NCI-H446 (cell line): ENCODE data around the gene NCAN.

Experiments
- DNase-seq, 2 experiments: peaks; one replicate each; lab custom pipeline; 2025; lab: John Stamatoyannopoulos, UW

Gene NCAN

DNA sequence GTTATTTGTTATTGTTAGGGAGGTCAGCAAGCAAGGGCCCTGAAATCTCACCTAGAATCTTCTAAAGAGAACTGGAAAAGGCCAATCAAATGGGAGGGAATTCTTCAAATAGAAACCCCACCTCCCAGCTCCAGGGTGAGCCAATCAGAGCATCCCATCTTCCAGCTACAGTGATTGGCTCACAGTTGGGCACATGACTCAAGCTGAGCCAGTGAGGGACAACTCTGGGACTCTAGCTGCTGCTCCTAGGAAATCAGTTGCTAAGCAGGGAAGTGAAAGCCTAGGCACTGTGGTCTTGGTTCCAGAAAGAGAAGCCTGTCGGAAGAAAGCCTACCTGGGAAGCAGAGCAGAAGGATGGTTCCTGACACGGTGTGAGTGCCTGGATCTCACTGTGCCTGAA lies 48.0 kb downstream of the NCAN start:
- DNase-seq: peak; percentile 13 to 68

DNA sequence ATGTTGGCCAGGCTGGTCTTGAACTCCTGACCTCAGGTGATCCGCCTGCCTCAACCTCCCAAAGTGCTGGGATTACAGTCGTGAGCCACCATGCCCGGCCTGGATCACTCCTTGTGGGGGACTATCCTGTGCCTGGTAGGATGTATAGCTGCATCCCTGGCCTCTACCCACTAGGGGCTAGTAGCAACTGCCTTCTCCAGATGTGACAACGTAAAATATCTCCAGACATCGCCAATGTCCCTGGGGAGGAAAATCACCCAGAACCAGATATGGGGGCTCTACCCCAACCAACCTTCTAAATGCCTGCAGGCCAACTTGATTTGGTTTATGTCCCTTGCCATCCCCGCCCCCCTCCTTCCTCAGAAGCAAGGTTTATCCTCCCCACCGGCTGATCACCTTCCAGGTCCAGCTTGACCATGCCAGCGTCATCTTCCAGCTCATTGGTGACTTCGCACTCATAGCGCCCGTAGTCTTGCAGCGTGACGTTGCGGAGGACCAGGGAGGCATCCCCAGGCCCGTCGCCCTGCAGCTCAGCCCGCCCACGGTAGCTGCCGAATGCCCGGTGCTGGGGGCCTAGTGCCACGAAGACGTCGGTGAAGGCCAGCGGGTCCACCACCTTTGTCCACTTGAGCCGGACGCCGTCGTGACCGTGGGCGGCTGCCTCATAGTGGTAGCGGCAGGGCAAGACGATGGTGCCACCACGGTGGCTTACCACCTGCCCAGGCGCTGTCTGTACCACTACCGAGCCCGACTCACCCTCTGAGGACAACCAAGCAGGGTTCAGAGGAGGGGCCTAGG lies 48.9 kb downstream of the NCAN start:
- no peak for DNase-seq

DNA sequence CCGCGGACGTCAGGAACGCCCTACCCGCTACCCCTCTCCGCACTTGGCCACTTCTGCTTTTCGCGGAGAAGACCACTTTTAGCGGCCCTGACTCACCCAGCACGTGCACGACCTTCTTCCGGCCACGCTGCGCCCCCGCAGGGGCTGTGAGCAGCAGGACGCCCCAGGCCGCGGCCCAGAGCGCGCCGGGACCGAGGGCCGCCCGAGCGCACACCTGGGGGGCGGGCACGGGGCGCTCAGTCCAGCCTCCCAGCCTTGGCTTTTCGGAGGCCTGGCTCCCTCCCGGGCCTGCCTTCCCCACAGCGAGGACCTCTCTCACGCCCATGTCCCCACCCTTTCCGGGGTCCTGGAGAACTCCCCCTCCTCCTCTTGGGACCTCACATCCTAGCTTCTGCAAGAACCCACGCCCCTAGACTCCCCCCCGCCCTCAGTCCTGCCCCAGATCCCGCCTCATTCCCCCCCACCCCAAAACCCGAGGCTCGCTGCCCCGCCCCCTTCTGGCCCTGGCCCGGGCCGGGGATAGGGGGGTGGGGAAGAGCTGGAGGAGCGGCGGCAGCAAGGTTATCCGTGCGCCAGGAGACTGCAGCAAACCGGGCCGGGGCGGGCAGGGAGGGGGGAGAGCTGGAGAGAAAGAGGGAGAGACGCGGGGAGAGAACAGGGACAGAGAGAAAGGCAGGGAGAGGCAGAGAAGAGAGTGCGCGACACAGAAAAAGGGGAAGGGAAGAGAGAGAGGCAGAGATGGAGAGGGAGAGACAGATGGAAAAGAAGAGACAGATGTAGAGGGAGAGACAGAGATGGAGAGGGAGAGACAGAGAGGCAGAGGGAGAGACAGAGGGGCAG lies 49.8 kb downstream of the NCAN start:
- DNase-seq: no peak

DNA sequence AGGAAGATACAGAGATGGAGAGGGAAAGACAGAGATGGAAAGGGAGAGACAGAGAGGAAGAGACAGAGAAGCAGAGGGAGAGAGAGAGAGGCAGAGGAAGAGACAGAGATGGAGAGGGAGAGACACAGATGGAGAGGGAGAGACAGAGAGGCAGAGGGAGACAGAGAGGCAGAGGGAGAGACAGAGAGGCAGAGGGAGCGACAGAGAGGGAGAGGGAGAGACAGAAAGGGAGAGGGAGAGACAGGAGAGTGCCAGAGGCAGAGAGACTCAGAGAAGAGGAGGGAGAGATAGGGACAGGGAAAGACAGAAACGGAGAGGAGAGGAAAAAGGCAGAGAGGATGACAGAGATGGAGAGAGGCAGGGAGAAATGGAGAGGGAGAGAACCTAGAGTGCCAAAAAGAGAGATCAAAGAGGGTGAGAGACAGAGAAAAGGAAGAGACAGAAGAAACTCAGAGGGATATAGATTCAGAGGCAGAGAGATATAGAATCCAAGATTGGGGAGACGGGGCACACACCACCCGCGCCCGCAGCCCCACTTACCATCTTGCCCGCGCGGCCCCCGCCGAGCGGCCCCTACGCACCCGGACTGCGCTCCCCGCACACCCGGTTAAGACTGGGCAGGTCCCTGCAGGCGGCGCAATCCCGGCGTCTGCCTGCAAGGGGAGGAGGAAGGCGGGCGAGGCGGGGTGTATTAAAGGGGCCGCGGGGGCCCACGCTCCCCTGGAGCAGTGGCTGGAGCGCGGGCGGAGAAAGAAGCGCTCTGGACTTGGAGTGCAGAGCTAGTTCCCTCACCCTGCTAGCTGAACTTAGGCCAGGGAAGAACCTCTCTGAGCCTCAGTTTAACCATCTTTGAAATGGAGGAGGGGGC lies 50.7 kb downstream of the NCAN start:
- DNase-seq: no peak

DNA sequence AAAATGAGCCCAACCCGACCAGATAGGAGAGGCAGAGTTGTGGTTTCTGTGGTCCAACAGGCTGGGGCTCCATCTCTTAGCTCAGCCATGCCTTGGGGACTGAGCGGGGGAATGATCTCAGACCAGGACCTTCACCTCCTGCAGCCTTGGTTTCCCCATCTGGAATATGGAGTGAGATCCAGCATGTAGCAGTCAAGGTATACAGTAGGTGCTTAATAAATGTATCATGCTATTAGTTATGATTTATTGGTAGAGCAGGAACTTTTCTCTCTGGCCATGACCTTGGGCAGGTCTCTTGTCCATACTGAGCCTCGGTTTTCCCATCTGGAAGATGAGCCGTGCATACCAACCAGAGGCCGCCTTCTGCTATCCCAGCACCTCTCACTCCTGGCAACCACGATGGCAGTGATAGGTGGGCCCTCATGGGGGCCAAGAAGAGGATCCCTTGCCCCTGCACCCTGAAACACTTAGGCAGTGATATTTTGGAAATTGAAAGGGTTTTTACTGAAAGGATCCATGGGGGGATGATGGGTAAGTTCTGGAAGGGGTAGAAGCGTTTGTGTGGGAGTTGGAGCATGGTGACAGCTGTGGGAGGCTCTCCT lies 52.2 kb downstream of the NCAN start:
- no peak for DNase-seq

DNA sequence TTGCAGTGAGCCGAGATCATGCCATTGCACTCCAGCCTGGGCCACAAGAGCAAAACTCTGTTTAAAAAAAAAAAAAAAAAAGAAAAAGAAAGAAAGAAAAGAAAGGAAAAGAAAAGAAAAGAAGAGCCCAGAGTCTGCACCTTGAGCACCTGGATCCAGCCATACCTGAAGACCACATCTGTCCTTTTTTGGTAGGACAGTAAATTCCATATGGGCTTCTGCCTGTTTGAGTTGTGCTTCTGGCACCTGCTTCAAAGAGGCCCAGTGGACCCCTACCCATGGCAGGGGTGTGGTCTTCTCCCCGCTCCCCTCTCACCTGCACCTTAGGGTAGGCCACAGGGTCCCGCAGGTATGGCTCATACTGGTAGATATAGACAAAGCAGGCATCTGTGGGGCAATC lies 55.5 kb downstream of the NCAN start:
- DNase-seq: no peak

DNA sequence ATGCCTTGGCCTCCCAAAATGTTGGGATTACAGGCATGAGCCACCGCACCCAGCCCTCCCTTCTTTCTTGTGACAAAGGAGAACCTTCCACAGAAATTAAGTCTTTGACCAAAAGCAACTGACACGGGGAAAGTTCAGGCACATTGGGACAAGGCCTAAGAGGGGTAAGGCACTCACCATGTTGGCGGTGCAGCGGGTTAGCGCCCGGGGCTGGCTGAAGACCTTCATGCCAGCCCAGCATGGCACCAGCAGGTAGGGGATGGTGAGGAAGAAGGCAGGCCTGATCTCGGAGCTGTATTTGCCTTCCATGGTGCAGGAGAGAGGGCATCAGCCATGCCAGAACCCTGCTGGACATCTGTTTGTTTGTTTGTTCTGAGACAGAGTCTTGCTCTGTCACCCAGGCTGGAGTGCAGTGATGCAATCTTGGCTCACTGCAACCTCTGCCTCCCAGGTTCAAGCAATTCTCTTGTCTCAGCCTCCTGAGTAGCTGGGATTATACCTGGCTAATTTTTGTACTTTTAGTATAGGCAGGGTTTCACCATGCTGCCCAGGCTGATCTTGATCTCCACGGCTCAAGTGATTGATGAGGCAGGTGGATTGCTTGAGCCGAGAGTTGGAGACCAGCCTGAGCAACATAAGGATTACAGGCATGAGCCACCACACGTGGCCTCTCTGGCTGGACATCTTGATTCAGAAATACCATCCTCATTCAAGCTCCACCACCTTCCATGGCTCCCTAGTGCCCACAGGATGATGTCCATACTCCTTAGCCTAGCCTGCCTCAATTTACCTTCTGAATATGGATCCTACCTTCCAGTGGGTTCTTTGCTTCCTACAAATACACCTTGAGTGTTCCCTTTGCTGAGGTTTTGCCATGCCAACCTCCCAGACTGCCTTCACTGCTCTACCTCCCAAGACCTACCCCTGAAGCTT lies 57.0 kb downstream of the NCAN start:
- DNase-seq: no peak

DNA sequence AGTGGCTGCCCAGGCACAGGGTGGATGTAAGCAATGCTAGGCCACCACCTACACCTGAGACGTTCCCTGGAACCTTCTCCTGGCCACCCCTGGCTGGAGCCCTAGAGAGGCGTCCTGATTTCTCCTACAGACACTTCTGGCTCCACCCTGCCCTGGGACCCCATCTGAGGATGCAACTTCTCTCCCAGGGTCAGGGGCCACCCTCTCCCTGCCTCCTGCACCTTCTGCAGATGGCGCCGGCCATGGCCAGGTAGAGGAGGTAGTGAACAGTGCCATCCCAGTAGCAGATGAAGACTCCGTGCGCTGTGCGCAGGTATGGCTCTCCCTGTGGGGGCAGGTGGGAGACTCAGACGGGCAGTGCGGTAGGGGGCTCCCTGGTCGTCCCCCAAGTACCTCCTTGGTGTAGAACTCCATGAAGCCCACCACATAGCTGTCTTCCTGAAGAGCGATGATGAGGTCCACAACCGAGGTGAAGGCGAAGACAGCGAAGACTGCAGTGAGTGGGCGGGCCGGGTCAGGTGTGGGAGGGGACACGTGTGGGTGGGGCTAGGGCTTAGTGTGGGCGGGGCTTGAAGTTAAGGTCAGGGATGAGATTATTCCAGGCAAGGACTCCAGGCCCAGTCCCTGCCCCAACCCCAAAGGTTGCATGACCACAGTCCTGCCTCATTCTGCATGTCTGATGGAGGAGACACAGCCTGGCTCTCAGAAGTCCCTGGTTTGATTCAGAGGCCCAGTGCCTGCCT lies 58.4 kb downstream of the NCAN start:
- no peak for DNase-seq

DNA sequence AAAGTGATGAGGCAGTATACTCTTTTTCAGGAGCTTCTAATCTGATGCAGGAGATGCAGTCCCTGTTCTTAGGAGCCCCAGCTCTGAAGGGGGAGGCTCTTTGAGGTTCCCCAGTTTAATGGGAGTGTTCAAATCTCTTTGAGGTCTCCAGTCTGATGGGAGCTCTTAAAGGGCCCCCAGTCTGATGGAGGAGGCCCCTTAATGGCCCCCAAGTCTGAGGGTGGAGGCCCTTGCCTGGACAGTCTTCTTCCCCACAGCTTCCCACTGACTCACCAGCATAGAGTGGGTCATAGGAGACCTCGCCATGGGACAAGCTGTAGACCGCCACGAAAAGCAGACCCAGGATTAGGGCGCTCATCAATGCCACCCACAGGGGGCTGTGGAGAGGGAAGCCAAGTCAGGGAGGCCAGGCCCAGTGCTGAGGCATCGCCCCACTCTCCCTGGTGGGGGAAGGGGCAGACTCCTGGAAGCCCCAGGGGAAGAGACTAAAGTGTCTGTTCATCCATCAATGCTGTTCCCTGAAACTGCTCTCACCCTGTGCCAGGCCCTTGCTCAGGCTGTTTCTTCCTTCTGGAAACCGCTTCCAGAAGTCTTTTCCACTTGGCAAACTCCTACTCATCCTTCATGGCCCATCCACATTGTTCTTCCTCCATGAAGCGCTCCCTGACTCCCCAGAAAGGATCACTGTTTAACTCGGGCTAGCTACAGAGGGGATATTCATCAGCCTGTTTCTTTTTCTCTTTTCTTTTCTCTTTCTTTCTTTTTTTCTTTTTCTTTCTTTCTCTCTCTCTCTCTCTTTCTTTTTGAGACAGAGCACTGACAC lies 59.2 kb downstream of the NCAN start:
- DNase-seq: no peak

DNA sequence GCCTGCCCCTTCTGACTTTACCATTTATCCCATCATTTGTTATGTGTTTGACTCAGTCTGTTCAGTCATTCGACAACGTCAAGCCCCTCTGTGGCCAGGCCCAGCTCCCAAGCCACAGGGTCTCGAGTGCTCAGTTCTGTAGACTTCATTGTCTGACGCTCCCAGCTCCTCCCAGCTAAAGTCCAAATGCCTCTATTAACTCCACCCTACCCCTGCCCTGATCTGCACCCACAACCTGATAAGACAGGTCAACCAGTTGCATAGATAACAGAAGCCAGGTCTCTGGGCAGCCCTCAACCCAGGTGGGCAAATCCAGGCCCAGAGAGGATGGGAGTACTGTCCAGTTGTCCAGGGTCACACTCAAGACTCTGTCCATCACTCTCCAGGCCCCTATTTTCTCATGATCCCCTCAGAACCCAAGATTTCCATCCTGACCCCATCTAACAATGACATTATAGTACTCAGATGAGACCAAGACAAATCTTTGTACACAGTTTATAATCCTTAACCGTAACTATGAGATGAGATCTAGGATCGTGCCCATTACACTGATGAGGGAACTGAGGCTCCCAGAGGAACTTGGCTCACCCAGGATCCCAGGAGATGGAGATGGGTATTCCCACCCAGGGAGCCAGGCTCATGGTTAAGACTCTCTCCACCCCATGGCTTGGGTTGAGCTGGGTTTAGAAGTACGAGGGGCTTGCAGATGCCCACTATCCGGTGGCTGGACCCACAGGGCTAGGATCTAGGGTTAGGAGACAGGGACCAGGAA lies 60.3 kb downstream of the NCAN start:
- DNase-seq: no peak

DNA sequence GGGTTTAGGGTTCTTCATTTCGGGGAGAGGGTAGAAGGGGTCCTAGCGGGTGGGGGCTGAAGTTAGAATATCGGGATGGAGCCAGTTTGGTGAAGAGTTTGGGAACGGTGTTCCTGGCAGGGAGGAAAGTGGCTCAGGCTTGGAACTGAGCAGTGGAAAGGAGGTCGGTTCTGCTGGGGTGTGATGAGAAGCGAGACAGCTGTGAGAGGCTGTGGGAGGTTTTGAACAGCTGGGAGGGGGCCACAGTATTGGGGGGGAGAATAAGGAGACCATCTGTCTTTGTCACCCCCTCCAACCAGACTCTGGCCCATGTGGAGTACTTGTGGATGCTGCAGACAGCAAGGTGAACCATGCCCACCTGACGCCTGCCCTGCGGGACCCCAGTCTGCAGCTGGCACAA lies 62.4 kb downstream of the NCAN start:
- DNase-seq: no peak

DNA sequence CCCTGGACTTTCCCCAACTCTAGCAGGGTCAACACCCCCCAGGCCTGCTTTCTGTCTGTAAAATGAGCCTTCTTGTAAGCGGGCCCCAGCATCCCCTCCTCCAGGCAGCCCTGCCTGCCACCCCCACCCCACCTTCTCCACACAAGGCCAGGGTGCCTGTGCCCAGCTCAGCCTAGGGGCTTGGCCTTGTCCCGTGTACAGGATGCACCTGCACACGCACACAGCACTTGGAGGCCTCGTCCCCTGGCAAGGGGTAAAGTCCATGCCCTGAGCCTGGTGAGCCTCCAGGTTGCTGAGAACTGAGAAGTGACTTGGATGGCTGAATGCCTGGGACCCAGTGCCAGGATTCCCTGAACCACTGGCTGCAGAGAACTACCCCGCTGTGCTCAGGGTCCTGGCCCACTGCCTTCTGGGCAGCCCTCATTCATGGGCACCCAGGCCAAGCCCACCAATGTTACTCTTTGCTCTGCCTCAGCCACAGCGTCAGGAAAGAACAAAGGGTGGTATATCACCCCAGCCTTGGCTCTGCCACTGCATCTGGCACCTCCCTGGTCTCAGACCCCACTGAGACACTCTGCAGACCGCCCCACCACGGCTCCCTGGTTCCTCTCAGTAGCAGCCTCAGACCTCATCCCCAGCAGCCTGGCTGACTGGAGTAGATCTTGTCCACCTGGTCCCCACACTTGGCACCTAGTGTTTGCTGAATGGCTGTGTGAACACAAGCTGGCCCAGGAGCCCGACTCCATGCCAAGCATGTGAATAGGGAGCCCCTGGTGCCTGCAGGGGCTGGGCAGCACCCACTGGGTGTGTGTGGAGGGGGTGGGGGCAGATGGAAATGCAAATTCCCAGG lies 63.2 kb downstream of the NCAN start:
- DNase-seq: peak in 1 of 2 experiments; percentile 37

DNA sequence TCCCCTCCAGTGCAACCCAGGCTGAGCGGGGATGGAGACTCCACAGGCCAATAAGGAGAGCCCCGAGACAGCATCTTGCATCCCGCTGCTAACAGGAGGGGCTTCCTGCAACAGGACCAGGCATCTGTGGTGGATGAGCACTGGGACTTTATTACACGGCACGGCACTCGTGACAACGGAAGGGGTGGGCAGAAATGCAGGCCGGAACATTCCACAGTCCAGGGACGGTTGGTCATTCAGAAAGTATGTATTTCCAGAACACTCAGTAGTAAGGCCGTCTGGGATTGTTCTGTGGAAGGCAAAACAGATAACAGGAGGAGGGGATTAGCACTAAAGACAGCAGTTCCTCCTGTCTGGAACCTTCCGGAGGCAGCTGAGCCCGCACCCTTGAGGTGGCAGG lies 64.6 kb downstream of the NCAN start:
- DNase-seq: no peak

DNA sequence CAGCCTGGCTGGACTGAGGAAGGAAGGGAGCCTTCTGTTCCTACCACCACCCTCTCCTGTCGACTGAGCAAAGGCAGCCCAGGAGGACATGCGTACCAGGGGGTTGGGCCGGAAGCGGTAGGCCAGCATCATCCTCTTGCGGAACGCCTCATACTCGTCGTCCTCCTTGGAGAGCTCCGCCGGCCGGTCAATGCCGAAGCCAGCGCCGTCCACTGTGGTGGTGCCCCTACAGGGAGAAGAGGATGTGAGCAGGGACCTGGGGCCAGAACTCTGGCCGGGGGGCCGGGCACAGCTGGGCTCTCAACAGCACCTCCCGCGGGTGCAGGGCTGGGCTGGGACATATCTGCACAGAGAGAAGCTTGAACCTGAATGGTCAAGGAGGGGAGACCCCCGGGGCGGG lies 65.1 kb downstream of the NCAN start:
- no peak for DNase-seq

DNA sequence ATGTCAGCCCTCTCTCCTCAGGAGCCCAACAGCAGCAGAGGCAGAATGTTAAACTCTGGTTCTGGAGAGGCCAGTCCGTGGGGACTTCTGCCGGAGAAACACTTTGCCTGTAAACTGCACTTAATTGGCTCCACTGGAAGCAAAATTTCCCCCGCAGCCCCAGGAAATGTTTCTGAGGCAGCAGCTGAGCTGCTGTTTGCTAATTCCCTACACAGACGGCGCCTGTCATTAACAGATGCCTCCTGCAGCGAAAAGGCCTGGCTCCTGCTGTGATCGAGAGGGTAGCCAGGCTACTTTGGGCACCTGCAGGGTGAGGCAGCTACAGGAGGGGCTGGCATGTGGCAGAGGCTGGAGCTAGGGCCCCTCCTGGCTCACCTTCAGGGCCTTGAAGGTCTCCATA lies 66.6 kb downstream of the NCAN start:
- DNase-seq: no peak

DNA sequence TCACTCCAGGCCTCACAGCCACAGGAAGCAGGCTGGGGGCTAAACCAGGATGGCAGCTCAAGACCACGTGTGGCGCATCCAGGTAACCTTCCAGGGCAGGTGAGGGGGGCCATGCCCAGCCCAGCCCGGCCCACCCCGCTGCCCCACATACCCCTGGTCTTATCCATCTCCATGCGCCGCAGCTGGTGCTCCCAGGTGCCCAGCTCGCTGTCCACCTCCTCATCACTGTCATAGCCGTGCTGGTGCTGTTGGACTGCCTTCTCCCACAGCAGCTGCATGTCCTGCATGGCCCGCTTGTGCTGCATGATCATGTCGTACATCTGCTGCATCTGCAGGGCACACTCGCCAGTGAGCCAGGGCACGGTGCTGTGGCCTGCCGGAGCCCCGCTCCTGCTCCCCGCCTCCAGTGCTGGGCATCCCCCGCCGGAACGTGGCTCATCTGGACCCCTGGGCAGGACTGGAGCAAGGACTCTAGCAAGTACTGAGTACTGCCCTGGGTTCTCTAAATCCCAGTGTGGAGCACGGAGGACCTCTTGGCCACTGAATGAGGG lies 67.4 kb downstream of the NCAN start:
- DNase-seq: no peak

DNA sequence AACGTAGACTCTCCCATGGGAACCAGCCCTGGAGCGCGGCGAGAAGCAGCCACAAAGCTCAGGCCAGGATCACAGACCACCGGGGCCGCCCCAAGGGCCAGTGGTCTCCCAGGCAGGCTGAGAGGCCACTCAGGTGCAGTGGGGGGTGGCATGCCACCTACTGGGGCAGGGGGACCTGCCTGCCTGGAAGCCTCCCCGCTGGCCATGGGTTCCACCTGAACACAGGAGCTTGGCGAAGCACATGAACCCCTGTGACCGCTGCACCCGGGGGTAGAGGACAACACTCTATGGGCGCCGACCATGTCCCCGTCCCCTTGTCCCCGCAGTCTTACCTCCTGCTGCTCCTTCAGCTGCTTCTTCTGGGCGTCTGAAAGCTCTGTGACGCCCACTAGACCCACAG lies 68.1 kb downstream of the NCAN start:
- no peak for DNase-seq
